Bronchial epithelial cell (primary cell): ENCODE measurements around the gene CHD6. TPM values are rescaled to one million over a fixed set of nuclear protein-coding genes. Genes with fewer than 3 reads are reported as not detected.

Experiments
- DNase-seq: peaks from one replicate; pipeline ENCODE4 v3.0.0-alpha.2; 2010; ENCODE audit warnings: low read depth
- FAIRE-seq: peaks from 2 replicates; lab custom pipeline; 2011; peaks lifted over from hg19 to GRCh38; lab: Jason Lieb, UNC
- H3K27me3 ChIP-seq: 2 replicates; pipeline ENCODE4 v1.5.1; 2011; ENCODE audit warnings: low read length; ENCODE audit not compliant: control insufficient read depth, insufficient read depth
- H3K36me3 ChIP-seq: 2 replicates; pipeline ENCODE4 v1.5.1; 2011; ENCODE audit warnings: low read length; ENCODE audit not compliant: control insufficient read depth, insufficient read depth
- H3K4me3 ChIP-seq: 2 replicates; pipeline ENCODE4 v1.5.1; 2011; ENCODE audit warnings: mild to moderate bottlenecking, low read depth, low read length, control low read depth
- CTCF ChIP-seq: IDR thresholded peaks from 2 replicates; pipeline ENCODE4 v1.5.1; 2011; ENCODE audit warnings: mild to moderate bottlenecking, moderate library complexity, low read length, control low read depth, inconsistent platforms; ENCODE audit not compliant: insufficient read depth, severe bottlenecking
- total RNA-seq: library from RNA; depleted of rRNA; stranded (reverse); fragments of >200 nt; gene quantifications from 2 replicates; pipeline ENCODE4 v1.2.1, GENCODE V29; 2014

CHD6 gene
- total RNA-seq, 1 donor from 2014 or later, result 10.8 TPM

DNA sequence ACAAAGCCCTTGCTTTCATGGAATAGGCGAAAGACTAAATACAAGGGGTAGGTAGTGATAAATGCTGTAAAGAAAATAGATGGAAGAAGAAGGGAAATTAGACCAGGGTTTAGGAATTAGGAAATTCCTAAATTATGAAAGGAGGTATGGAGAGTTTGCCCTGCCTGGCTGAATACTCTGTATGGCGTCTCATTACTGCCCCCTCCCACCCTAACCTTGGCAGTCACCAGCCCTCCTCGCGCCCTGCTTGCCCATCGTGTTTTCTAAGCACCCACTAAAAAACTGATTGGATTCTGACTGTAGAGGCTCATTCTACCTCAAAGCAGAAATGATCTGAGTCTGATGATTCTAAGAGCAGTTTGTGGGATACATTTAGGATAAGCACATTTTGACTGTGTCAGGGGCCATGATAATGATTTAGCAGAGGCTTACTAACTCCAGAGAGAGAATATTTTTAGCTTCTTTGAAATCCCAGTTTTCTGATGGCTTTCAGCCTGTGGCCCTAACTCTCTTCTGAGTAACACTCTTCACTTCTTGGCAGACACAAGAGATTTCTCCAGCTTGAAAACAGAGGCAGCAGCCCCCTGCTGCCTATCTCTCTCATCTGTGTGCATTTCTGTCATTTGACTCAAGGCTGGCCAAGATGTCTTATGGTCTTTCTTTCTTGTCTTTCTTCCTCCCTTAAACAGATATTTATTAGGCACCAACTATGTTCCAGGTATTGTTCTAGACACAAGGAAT is 1.4 kb upstream of the CHD6 start:
- Histone ChIP-seq H3K36me3 (no peaks in the 10 kb centered on the region), H3K4me3 (no peak overlapping the region), H3K27me3 (no peaks in the 10 kb centered on the region)
- no peak for DNase-seq
- no peak for TF ChIP-seq CTCF
- no peak for FAIRE-seq

GRCh38 chr20:41618807-41619311 is 682 bp upstream of the CHD6 start:
- FAIRE-seq (no peak), DNase-seq (no peak)
- no peak for TF ChIP-seq CTCF
- Histone ChIP-seq H3K4me3 (peak overlapping the region; percentile 51), H3K36me3 (no peaks in the 10 kb centered on the region), H3K27me3 (no peaks in the 10 kb centered on the region)

GRCh38 chr20:41617059-41617901 is 897 bp downstream of the CHD6 start:
- TF ChIP-seq CTCF, result no peak
- H3K4me3 ChIP-seq, result peak overlapping the region; percentile 51
- no peaks in the 10 kb centered on the region for H3K36me3 ChIP-seq
- FAIRE-seq (no peak), DNase-seq (peak; percentile 36)
- no peaks in the 10 kb centered on the region for H3K27me3 ChIP-seq

GRCh38 chr20:41616228-41616627 is 1.9 kb downstream of the CHD6 start:
- Histone ChIP-seq H3K4me3 (no peak overlapping the region), H3K27me3 (no peaks in the 10 kb centered on the region), H3K36me3 (no peaks in the 10 kb centered on the region)
- FAIRE-seq (no peak), DNase-seq (peak; percentile 31)
- TF ChIP-seq CTCF, result no peak

GRCh38 chr20:41615676-41616075 is 2.5 kb downstream of the CHD6 start:
- FAIRE-seq (no peak), DNase-seq (no peak)
- Histone ChIP-seq H3K36me3 (no peaks in the 10 kb centered on the region), H3K4me3 (no peak overlapping the region), H3K27me3 (no peaks in the 10 kb centered on the region)
- no peak for TF ChIP-seq CTCF
